ENCODE measurements around the gene SEZ6L.

SEZ6L gene

DNA sequence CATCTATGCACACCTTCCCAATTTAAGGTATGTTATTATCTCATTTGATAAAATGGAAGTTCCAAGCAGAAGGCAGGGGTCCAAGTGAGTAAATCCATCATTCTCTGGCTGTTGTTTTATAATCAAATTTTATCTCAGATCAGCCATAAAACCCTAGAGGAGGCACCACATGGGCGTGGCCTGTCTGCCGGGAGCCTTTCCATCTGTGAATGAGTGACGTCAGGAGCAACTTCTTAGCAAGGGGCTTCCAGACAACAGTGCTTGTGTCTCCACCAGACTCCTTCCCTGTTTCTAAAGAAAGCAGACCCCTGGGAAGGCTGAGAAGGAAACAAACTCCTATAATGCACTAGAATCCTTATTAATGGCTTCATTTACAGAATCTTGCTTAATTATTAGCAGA, 13.5 kb downstream of the SEZ6L start:
- no peak for DNase-seq (ENCODE audit: low spot score)

DNA sequence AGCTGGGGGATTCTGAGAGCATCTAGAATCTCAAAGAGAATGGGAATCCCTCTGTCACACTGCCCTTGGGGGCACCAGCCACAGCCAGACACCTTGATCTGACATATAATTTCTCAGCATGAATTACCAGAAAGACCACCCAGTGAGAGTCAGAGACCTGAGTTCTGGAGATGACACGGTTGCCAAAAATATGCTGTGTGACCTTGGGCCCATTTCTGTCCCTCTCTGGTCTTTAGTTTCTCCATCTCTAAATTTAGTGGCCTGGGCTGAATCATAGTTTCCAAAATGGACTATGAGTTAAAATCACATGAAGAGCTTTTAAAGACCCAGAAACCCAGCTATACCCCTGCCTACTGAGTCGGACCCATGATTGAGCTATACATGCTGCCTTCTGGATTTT, 15.9 kb downstream of the SEZ6L start:
- no peak for DNase-seq (ENCODE audit: low spot score)

DNA sequence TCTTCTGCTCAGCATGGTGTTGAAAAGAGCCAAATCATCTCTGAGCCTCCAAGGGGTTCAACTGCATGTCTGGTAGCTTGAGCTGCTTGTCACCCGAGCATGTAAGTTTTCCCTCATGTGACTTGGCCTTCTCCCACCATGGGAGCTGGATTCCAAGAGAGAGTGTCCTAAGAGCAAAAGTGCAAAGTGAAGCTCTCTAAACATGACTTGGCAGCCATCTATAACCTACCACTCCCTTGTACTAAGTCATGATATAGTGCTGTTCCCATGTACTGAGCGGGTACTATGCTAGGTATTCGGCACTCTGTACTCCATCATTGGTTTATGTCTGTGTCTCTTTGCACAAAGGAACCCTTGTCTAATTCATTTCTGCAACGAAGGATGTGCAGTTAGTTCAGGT, 19.1 kb downstream of the SEZ6L start:
- DNase-seq (ENCODE audit: low spot score): no peak

DNA sequence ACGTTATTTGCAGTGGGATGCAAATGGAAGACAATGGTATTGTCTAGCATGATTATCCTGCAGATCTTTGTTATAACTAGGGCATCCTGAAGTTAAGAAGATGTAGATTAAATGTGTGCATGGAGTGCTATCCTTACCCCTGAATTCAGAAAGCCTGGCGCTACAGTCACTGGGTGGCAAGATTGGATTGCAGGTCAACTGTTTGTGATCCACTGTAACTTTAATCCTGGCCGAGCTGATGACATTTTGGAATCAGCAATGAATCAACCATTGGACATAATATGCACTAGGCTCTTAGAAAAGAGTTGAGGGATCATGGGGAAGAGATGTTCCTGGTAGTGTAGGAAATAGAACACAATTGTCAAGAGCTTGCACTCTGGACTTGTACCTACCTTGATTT, 25.1 kb downstream of the SEZ6L start:
- no peak for DNase-seq (ENCODE audit: low spot score)

DNA sequence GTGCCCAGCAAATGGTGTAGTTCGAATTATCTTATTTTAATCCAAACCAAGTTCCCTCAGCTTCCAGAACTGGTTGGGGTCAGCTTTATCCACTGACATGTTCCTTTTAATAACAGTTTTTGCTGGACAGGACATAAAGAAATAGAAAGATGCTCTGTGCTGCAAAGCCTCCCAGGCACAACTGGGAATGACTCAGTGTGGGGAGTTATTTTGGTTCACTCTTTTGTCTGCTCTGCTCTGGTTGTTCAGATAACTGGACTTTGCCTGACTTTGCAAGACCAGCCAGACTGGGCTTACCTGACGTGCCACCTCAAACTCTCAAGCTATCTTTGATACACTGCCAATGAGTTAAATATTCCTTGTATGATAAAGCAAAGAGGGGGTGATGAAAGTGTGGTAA, 25.6 kb downstream of the SEZ6L start:
- no peak for DNase-seq (ENCODE audit: low spot score)

DNA sequence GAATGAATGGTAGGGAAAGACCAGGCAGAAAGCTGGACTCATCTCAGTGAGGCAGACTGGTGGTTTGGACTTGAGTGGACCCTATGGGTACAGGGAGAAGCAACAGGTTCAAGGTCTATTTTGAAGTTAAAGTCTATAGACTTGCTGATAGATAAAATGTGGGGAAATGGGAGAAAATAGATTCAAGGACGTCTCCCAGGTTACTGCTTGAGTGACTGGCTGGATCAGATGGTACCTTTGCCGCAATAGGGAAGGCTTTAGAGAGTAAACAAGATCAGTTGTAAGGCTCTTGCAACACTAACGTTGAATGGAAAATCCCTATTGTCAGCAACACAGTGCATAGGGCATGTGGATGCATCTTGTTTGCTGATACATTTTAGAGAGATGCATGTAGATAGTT, 27.4 kb downstream of the SEZ6L start:
- DNase-seq (ENCODE audit: low spot score): no peak

DNA sequence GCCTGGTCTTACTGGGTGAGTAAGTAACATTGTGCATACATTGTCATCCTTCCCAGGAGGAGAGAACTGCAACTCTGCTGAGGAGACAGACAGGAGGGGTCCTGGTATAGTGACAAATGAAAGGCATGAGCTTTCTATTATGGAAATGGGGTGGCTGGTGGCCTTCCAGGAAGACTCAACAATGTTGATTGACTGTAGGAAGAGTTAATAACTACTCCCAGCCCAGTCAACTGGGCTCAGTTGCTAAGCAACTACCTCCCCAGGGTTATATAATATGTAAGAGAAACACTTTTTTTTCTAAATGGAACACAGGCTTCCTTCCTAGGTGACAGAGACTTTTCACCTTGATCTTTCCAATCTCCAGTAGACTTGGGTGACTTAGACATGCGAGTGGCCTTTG, 28.2 kb downstream of the SEZ6L start:
- no peak for DNase-seq (ENCODE audit: low spot score)

DNA sequence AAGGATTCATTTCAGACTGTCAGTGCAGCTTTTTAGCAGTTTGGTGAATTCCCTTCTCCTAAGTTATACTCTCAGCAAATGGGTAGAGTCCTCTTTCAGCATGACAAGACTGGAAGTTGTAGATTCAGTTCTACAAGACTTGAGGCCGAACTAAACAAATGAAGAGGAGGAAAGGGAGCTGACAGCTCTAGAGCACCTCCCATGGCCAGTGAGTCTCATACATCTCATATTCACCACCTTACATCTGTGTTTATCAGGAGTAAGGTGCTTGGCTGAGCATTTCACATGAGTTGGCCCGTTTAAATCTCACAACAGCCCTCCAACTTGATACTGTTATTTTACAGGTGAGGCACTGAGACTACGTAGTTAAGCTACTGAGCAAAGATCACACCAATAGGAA, 30.4 kb downstream of the SEZ6L start:
- DNase-seq (ENCODE audit: low spot score): no peak

DNA sequence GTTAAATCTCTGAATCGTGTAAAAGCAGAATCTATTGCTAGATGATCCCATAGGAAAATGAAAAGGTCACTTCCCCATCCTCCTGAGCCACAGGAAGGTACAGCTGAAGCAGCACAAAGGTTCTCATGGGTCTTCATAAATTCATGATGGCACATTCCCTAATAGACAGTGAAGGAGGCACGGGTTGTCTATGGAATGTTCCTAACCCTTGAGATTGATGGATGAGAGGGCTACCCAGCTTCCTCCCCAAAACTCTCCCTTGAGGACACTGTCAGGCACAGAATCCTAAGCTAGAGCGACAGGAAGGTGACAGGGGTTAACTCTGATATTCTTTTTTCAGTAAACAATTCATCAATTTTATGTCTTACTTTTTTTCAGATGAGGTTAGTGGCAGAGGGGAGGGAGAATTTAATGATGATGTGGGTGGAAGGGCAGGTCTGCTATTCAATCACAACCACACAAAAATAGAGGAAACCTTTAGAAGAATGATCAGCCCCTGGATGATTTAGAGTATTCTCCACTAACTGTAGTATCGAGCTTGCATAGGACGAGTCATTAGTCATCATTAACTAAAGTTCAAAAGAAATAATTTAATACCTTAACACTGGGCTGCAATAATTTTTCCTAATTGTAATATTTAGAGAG, 33.1 kb downstream of the SEZ6L start:
- no peak for DNase-seq (ENCODE audit: low spot score)

DNA sequence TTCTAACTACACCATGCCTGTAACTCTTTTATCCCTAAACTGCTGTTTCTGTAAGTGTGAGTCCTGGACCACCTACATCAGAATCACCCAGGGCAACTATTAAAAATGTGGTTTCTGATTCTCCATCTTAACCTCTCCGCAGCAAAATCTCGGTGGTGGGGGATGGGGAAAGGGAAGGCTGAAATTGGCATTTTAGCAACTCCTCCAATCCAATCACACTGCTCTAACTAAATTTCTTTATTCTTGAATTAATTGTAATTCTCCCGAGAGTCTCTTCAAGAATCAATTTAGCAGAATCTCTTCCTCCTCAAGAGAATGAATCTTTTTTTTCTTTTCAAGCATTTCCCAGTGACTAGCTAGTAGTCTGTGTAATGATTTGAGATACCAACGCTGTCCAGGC, 36.2 kb downstream of the SEZ6L start:
- no peak for DNase-seq (ENCODE audit: low spot score)

DNA sequence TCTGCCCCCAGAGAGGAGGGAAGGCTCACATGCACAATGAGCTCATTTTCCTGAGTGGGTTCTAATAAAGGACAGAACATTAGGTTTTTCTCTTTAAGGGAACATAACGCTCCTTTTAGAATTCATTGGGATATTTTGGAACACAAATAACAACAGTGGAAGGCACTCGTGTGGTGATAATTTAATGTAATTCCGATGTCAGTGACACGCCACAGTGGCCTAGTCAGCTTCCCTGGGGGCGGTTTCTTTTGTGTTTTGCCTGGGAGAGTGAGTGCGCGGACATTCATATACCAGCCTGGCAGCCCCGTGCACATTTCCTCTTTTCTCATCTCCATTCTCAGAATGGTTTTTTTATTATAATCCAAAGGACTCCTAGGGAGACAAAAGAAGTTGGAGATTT, 41.1 kb downstream of the SEZ6L start:
- DNase-seq (ENCODE audit: low spot score): no peak

DNA sequence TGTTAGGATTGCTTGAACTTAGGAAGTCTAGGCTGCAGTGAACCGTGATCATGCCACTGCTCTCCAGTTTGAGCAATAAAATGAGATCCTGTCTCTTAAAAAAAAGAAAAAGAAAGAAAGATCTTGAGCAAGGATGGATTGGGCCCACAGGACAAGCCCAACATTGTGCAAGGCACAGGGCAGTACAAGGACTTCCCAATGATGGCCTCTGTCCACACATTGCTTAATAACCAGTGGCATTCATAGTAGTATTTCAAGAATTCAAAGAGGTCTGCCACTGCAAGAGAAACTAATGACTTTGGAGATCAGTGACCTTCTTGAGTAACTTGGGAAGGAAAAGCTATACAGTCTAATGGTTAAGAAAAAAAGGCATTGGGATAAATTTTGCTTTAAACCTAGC, 44.6 kb downstream of the SEZ6L start:
- DNase-seq (ENCODE audit: low spot score): no peak

DNA sequence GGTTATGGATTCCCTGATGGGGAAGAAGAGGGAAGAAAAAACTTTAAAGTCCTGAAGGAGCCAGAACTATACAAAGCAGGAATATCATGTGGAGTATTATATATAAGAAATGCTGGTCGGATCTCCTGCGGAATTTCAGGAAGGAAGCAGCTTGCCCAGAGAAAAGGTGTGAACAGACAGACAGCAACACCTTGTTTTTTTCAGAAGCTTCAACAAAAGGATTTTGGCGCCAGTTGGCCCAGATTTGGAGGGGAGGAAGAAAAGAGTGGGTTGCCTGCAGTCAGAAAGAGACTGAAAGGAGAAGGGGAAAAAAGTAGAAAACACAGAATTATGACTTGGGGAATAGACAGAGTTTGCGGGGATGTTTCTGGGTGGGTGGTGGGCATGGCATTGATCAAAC, 45.2 kb downstream of the SEZ6L start:
- no peak for DNase-seq (ENCODE audit: low spot score)

DNA sequence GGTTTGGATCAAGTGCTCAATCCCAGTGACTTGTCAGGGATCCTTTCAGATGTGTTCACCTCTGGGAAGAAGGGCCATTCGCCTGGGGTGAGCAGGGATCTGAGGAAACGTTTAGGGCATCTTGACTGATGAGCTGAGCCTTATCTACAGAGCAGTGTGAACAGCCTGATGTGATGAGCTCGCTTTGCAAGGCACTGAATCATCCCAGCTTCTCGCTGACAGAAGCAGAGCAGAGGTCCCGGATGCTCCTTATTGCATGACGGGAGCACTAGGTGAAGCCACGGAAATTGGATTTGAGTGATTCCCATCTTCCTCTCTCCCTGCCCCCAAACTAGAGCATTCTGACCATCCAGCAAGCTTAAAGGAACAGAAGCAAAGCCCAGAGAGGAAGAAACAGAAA, 46.5 kb downstream of the SEZ6L start:
- no peak for DNase-seq (ENCODE audit: low spot score)

DNA sequence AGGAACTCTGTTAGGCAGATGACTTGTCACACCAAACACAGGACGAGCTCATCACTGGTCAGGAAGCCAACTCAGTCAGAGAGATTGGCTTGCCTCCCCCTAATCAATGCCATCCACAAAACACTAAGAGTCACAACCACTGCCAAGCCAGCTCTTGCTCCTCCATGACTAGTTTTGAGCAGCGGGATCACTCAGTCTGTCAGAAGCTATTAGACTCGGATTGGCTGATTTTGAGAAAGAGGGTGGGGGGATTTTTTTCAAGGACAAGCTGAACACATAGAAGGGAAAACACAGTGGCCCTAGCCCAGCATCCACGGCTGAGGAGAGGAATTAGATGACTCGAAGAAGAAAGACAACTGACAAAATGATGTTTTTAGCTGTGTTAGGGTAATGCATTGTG, 55.9 kb downstream of the SEZ6L start:
- DNase-seq (ENCODE audit: low spot score): no peak

DNA sequence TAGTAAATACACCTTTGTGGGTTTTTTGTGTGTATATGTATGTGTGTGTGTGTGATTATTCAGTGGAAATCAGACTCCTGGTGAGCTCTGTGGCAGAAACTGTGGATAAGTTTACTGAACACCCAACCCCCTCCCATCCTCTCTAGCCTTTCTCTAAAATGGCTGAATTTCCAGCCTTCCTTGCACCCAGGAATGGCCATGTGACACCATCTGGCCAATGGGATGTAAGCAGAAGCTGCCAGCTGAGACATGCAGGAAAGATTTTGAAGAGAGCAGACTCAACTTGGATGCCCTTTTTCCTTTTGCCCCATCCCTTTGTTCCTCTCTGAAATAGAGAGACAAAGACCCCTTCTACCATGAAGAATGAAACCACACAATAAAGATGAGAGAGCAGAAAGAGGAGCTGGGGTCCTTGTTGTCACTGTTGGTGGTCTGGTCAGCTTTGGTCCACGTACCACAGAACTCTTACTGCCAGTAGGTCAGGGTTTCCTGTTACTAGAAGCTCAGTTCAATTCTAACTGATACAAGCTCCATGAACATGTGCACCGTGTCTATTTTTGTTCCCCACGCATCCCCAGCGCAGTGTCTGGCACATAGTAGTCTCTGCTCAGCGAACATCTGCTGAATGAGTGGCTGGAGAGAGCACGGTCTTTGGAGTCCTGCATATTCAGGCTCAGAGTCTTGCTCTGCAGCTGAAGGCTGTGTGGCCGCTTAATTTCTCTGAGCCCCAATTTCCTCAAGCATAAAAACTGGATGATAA, 57.5 kb downstream of the SEZ6L start:
- DNase-seq (ENCODE audit: low spot score): no peak

DNA sequence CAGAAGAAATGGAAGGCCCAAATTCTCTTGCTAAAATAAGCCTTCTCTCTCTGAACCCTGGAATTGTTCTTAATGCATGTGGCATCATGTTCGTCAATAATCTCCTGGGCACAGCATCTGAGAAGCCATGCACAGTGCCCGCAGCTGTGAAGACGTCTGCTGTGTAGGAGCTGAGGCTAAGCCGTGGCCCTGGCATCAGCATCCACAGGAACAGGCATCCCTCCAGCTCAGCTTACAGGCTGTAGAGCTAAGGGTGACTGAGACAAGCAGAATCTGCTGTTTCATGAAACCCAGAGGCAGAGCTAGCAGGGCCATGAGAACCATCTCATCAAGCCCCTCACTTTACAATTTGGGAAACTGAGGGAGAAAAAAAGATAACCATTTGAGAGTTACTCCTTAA, 60.6 kb downstream of the SEZ6L start:
- no peak for DNase-seq (ENCODE audit: low spot score)

DNA sequence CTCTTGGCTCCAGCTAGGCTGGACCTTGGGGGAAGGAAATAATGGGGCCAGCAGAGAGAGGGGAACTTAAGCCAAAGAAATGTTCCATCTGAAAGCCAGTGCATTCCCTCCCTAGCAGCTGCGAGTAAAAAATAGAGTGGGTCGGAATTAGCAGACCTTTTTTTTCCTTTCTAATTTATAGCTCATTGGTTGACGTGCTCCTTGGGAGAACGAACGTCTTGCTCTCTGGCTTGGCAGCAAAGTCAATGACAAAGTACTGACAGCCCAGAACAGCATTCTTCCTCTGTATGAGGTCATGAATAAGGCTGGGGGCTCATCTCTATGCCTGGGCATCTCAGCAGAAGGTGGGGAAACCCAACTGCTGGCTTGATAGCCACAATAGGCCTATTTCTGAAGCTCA, 65.0 kb downstream of the SEZ6L start:
- no peak for DNase-seq (ENCODE audit: low spot score)

DNA sequence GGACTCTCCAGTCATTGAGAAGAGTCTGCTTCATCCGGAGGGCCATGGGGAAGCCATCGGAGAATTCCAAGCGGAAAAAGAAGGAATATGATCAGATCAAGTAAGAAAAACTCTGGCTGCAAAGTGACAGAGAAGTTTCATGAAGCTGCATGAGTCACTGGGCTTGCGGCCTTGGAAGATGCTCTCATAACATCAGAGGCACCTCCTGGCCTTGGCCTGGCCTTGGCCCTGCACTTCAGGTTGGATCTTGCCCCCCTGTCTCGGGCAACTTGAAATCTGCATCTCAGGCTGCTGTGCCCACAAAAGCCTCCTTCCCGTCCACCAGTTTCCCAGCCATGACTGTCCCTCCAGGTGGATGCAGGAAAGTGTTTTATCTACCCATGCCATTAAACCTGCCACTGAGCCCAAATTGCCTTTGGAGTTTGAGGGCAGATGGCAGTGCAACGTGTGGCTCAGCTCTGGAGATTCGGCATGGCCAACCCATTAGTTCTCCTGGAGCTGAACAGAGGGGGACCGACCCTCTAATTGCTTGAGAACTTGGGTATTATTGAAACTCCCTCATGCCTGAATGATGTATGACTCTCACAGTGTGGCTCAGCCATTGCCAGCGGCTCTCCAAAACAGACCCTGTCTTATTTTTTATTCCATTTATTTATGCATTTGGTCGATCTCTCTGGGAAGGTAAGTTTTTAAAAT, 66.7 kb downstream of the SEZ6L start:
- DNase-seq (ENCODE audit: low spot score): no peak

DNA sequence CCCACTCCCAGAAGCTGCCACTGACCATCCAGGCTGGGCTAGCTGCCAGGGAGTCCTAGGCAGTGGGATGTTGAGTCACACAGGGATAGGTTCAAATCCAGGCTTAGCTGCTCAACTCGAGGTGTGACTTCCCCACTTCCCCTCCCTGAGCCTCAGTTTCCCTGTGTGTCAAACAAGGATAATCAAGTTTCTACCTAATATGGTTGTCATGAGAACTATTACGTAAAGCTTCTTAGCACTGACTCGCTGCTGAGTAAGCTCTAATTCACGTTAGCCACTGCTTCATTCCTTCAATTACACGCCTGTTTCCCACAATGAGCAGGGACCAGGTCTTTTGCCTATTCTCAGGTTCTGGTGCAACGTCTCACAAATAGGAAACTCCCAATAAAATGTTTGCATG, 67.7 kb downstream of the SEZ6L start:
- DNase-seq (ENCODE audit: low spot score): no peak

DNA sequence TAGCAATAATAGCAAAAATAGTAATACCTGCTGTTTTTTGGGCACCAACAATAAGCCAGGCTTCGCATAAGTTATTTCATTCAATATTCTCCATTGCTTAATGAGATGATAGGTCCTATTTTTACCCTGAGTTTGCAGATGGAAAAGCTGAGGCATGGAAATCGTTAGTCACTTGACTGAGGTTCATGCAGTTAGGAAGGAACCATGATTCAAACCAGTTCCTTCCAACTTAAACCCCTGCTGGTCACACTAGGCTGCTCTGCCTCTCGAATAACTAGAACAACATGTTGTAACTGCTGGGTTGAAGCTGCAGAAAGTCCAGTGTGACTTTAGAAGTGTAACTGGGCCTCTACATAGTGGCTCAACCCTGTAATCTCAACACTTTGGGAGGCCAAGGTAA, 69.3 kb downstream of the SEZ6L start:
- DNase-seq (ENCODE audit: low spot score): no peak

DNA sequence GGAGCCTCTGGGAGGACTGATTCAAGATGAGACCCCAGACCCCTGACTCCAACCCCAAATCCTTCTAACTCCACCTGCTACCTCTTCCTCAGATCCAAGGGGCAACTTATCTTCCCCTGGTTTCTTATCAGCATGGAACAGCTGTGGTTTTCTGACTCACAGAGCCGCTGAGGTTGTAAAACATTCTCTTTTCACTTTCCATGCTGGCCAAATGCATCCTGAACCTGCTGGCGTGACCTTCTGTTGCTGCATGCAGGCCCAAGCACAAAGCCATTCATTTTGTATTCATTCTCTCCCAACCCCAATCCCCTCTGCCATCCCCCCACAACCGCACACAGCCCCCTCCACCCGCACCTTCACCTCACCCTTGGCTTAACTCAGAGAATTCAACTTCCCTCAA, 70.3 kb downstream of the SEZ6L start:
- DNase-seq (ENCODE audit: low spot score): no peak

DNA sequence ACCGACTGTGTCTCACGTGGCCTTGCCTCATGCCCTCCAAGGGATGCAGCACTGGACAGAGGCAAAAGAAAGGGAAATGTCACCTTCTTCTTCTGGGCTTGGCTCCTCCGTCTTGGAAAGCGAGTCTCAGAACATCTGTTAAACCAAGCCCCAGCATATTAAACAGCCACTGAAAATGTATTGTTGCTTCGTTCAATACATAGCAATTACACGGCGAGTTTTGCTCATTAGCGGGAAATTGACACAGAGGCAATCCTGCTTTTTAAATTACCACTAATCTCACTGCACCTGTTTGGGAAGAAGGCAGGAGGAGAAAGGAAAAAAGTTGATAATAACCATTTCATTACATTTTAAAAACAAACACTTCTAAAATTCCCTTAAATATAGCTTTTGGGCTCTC, 72.1 kb downstream of the SEZ6L start:
- DNase-seq (ENCODE audit: low spot score): no peak

DNA sequence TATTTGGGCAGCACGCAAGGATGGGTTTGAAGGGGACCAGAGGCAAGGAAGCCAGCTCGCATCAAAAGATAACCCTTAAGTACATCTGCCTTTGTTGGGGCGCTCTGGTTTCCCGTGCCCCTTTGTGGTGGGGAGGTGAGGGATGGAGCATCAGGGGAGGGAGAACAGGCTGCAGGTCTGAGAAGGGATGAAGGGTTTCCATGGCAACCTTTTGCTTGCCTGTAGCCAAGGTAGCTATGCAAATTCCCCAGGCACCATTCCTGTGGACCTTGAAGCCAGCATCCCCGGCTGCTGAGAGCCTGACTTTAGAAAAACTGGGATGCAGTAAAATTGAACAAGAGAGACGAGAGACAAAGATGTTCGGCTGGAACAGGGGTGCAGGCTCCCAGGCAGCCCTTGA, 75.7 kb downstream of the SEZ6L start:
- DNase-seq (ENCODE audit: low spot score): no peak

Measured in activated CD4-positive, alpha-beta T cell treated with anti-CD3 and anti-CD28 coated beads, Interleukin-2, Interleukin-4, amounts not matched to agents 100 ng/mL and 50 ng/mL, durations not matched to agents 16 hours and 8 hours (primary cell).